CD4-positive, alpha-beta T cell (primary cell): ENCODE results near the gene CADM1. TPM values are rescaled to one million over a fixed set of nuclear protein-coding genes. Genes with fewer than 3 reads are reported as not detected.

Source experiments
- ATAC-seq: fragments of 200-7000 bp; cut with Tn5 transposase; one replicate; pipeline ENCODE4 v1.10.0; 2022; ENCODE audit warnings: mild to moderate bottlenecking; ENCODE audit not compliant: poor library complexity
- CTCF ChIA-PET: fragments of 350-600 bp; sonication (Branson Sonifier 250); formaldehyde crosslinking; loops from one replicate; lab custom pipeline; 2021; ENCODE audit warnings: antibody characterized with exemption, inconsistent platforms; lab: Charles Lee
- POLR2A ChIA-PET: fragments of 350-600 bp; sonication (Branson Sonifier 250); formaldehyde crosslinking; loops from one replicate; lab custom pipeline; 2021; ENCODE audit warnings: antibody characterized with exemption, inconsistent platforms; lab: Charles Lee
- DNase-seq, 14 experiments: peaks; one replicate each; pipeline ENCODE4 v3.0.0-alpha.2; 2013 to 2020; ENCODE audit warnings: mixed read lengths in 2 of 14
- H3K27ac ChIP-seq, 2 donors: one replicate each; pipeline versions ENCODE4 v1.5.1 to v1.7.0; 2013; ENCODE audit warnings: low read length in 2 of 2, low read depth in 1 of 2, mild to moderate bottlenecking in 1 of 2
- H3K27me3 ChIP-seq, 2 experiments: 1 replicate in 1 of 2; 2 replicates in 1 of 2; pipeline versions ENCODE4 v1.6.1 to v1.7.0; 2013; ENCODE audit warnings: low read length in 2 of 2, control low read depth in 1 of 2, mild to moderate bottlenecking in 1 of 2, moderate library complexity in 1 of 2; ENCODE audit not compliant: insufficient read depth in 2 of 2, control insufficient read depth in 1 of 2
- H3K36me3 ChIP-seq: one replicate; pipeline ENCODE4 v1.6.1; 2013; ENCODE audit warnings: low read length, control low read depth; ENCODE audit not compliant: insufficient read depth
- H3K4me1 ChIP-seq: one replicate; pipeline ENCODE4 v1.6.1; 2013; ENCODE audit warnings: low read length, control low read depth; ENCODE audit not compliant: insufficient read depth
- H3K4me3 ChIP-seq: one replicate; pipeline ENCODE4 v1.5.1; 2013; ENCODE audit warnings: mild to moderate bottlenecking, low read length, moderate library complexity
- H3K9me3 ChIP-seq, 2 experiments: 1 replicate in 1 of 2; 2 replicates in 1 of 2; pipeline versions ENCODE4 v1.6.1 to v1.7.0; 2013; ENCODE audit warnings: low read length in 2 of 2, mild to moderate bottlenecking in 2 of 2, control low read depth in 1 of 2, moderate library complexity in 1 of 2; ENCODE audit not compliant: control insufficient read depth in 1 of 2, insufficient read depth in 1 of 2
- H3K27ac Mint-ChIP-seq: one replicate; pipeline ENCODE4 v1.8.0; 2020; ENCODE audit warnings: mixed read lengths
- H3K27me3 Mint-ChIP-seq: one replicate; pipeline ENCODE4 v1.8.0; 2021; ENCODE audit warnings: mixed read lengths
- H3K36me3 Mint-ChIP-seq: one replicate; pipeline ENCODE4 v1.8.0; 2021; ENCODE audit warnings: low read depth, mixed read lengths
- H3K4me1 Mint-ChIP-seq: one replicate; pipeline ENCODE4 v1.8.0; 2021; ENCODE audit warnings: low read depth, mixed read lengths
- H3K4me3 Mint-ChIP-seq: one replicate; pipeline ENCODE4 v1.8.0; 2020; ENCODE audit warnings: mild to moderate bottlenecking, mixed read lengths
- H3K9me3 Mint-ChIP-seq: one replicate; pipeline ENCODE4 v1.8.0; 2020; ENCODE audit warnings: mixed read lengths
- intact Hi-C, 2 experiments: fragments of 100-400 bp; cut with DNase I in 1 of 2; cut with micrococcal nuclease in 1 of 2; formaldehyde crosslinking; loops; one replicate each; pipeline versions ENCODE4 v1.15.1 to v1.9.0; 2023 to 2025; cut with DNase I, micrococcal nuclease
- total RNA-seq, 174 experiments: library from RNA in 2 of 174; stranded (reverse) in 2 of 174; gene quantifications; one replicate each; pipeline ENCODE4 v1.2.3 and lab custom pipeline; 2021 to 2026
- TF ChIP-seq, protein P1 (sequence below): fragments of 200-600 bp; IDR thresholded peaks from one replicate; pipeline ENCODE4 v1.8.0; 2022; ENCODE audit warnings: antibody characterized with exemption, mild to moderate bottlenecking

CADM1 gene
- total RNA-seq, 2 experiments from 2014 or later: 1.1 to 1.4 TPM

DNA sequence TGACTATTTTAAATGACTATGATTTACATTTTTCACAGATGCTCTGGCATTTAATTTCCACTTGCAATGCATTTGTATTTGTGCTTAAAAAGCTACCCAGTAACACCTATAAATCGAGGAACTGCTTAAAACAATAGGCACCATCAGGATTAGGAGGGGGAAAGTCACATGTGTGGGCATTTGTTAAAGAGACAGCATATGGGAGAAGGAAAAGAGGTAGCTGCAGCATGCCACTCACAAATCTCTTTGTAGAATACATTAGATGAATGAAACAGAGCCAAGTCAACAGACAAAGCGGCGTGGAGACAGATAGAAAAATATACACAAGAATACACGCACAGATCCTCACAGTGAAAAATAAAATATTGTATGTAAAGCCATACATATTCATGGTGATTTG, 228.0 kb downstream of the CADM1 start:
- H3K9me3 Mint-ChIP-seq: no peaks in the 10 kb centered on the region
- intact Hi-C loops: no loop called here
- ChIA-PET POLR2A (no interaction called here), CTCF (no interaction called here)
- Histone ChIP-seq H3K9me3 (peaks cover 0 to 3% of the 10 kb centered on the region in 2 experiments), H3K4me3 (no peak overlapping the region), H3K27me3 (no peaks in the 10 kb centered on the region), H3K4me1 (no peaks in the 10 kb centered on the region), H3K36me3 (no peaks in the 10 kb centered on the region), H3K27ac (no peak overlapping the region)
- no peaks in the 10 kb centered on the region for H3K4me1 Mint-ChIP-seq
- ATAC-seq (no peak), DNase-seq (no peak)
- peaks cover 7% of the 10 kb centered on the region for H3K27me3 Mint-ChIP-seq
- TF ChIP-seq, protein P1, sequence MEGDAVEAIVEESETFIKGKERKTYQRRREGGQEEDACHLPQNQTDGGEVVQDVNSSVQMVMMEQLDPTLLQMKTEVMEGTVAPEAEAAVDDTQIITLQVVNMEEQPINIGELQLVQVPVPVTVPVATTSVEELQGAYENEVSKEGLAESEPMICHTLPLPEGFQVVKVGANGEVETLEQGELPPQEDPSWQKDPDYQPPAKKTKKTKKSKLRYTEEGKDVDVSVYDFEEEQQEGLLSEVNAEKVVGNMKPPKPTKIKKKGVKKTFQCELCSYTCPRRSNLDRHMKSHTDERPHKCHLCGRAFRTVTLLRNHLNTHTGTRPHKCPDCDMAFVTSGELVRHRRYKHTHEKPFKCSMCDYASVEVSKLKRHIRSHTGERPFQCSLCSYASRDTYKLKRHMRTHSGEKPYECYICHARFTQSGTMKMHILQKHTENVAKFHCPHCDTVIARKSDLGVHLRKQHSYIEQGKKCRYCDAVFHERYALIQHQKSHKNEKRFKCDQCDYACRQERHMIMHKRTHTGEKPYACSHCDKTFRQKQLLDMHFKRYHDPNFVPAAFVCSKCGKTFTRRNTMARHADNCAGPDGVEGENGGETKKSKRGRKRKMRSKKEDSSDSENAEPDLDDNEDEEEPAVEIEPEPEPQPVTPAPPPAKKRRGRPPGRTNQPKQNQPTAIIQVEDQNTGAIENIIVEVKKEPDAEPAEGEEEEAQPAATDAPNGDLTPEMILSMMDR: no peak
- no peak overlapping the region for H3K4me3 Mint-ChIP-seq
- no peaks in the 10 kb centered on the region for H3K36me3 Mint-ChIP-seq
- no peak overlapping the region for H3K27ac Mint-ChIP-seq

DNA sequence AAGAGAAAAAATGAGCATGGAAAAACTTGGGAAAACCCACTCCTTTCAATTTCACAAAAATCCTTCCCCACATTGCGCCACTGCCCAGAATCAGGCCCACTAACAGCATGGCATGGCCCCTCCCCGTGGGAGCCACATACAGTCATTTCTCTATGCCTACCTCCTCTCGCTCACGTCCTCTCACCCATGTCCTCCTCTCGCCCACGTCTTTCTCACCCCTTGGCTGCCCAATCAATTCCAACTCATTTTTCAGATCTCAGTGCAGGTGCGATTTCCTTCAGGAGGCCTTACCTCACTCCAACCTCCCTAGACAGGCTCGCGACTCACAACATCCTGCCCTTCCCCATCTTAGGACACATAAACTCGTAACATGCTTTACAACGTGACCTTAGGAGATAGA, 229.2 kb downstream of the CADM1 start:
- DNase-seq: no peak
- Histone ChIP-seq H3K4me1 (no peaks in the 10 kb centered on the region), H3K9me3 (peaks cover 0 to 3% of the 10 kb centered on the region in 2 experiments), H3K27ac (no peak overlapping the region), H3K27me3 (no peaks in the 10 kb centered on the region), H3K36me3 (no peaks in the 10 kb centered on the region), H3K4me3 (no peak overlapping the region)
- Mint-ChIP-seq H3K9me3 (no peaks in the 10 kb centered on the region), H3K4me1 (no peaks in the 10 kb centered on the region), H3K27ac (no peak overlapping the region), H3K27me3 (peaks cover 7% of the 10 kb centered on the region), H3K36me3 (no peaks in the 10 kb centered on the region), H3K4me3 (no peak overlapping the region)
- intact Hi-C loops: no loop called here
- no peak for ATAC-seq
- ChIA-PET CTCF (no interaction called here), POLR2A (no interaction called here)
- TF ChIP-seq, protein P1: no peak

DNA sequence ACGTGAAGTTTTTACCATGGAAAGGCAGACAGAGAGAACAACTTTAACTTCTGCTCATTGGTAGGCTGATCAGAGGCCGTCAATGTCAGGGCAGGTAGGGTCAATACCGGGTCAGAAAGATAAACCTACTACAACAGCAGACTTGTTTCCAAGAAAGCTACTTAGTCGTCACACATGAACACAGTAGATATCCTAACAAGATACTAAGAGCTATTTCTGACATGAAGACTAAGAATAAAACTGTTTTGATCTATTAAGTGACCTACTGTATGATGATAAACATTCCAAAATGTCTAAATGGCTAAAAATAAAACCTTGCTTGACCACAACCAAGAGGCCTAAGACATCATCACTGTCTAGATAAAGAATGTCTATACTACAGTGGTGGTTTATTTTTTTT, 231.3 kb downstream of the CADM1 start:
- Histone ChIP-seq H3K27ac (no peak overlapping the region), H3K27me3 (no peaks in the 10 kb centered on the region), H3K4me3 (no peak overlapping the region), H3K36me3 (no peaks in the 10 kb centered on the region), H3K9me3 (peaks cover 0 to 3% of the 10 kb centered on the region in 2 experiments), H3K4me1 (no peaks in the 10 kb centered on the region)
- Mint-ChIP-seq H3K4me1 (no peaks in the 10 kb centered on the region), H3K4me3 (no peak overlapping the region), H3K27me3 (peaks cover 16% of the 10 kb centered on the region), H3K9me3 (no peaks in the 10 kb centered on the region), H3K36me3 (no peaks in the 10 kb centered on the region), H3K27ac (no peak overlapping the region)
- TF ChIP-seq, protein P1: no peak
- no peak for DNase-seq
- CTCF ChIA-PET: no interaction called here
- POLR2A ChIA-PET: no interaction called here
- intact Hi-C loops: no loop called here
- no peak for ATAC-seq
